Cerebellar nuclear complex (tissue), 1 donor: ENCODE results near the gene DUSP9.
"Not testable (repeated sequence)": the region's sequence is repeated elsewhere in the genome, so short reads cannot be mapped to it uniquely, and the experiment has no call there.

ENCODE experiments used
- DNase-seq, 2 experiments: peaks; one replicate each; lab custom pipeline; 2025; lab: John Stamatoyannopoulos, UW

The DUSP9 gene

DNA sequence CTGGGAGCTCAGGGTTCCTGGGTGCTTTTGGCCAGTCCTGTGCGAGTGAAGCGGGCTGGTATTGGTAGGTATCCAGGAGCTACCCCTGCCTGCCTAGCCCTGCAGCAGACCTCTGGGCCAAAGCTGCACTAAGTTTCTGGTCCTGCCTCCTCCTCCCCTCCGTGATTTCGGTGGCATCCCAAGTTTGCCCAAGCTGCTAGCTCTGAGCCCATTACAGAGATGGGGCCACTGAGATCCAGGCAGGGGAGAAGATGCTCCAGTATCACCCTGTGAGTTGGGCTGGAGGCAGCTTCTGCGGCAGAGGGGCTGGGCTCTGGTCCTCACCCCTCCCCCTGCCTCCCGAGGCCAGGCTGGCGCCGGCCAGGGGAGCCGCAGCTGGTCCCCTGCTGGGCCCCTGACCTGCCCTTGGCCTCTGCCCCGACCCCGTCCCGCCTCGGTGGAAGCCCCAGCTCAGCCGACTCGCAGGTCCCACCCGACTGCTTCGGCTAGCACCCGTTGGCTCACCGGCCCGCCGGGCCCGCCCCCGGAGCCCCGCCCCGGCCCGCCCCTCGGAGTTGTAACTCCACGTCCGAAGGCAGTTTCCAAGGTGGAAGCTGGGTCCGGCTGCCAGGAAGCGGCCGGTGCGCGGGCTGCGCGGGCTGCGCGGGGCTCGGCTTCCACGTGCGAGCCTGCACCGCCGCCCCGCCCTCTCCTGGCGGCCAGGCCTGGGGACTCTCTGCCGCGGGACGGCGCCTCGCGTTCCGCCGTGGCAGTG lies at the start of gene DUSP9:
Gene DUSP9 (plus strand): TSS at position 584 of the 754 bp plus-strand sequence. CDS start 751 bp downstream, outside the sequence.
- no peak for DNase-seq

- no peak for DNase-seq
Observed at GRCh38 chrX:153598541-153599191, 48.3 kb upstream of the DUSP9 start, which contains the start of gene CCNQ. Gene CCNQ (minus strand): TSS chrX:153599139. CDS start chrX:153599073, 66 bp downstream.

DNA sequence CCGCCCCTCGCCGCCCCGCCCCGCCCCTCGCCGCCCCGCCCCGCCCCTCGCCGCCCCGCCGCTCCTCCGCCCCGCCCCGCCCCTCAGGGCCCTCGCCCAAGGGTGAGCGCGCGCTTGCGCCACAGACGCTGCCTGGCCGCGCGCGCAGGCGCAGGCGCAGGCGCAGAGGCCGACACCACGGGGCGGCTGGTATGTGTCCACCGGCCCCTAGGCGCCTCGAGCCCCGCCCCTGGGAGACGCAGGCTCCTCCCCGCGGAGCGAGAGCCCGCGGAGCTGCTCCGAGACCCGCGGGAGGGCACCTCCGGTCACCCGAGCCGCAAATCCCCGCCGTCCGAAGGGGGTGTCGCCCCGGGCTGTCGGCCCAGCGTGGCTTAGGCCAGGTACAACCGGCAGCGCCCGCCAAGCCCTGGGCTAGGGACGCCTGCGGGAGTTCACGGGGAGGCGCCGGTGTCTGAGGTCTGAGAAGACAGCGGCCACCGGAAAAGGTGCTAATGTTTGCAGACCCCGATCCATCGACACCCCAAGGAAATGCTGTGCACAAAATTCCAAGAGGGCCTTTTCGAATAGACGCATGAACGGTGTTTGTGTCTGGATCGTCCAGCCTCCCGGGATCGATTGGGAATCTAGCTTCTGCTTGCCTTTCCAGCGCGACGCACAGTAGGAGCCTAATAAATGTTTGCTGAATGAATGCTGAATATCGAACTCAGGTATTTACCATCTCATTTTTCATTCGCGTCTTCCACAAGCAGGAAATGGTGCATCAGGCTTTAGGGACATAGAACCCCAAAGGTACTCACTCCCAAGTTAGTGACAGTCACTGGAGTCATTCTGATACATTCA lies 47.6 kb upstream of the DUSP9 start:
- DNase-seq, result peak in 1 of 2 experiments; percentile 21

DNA sequence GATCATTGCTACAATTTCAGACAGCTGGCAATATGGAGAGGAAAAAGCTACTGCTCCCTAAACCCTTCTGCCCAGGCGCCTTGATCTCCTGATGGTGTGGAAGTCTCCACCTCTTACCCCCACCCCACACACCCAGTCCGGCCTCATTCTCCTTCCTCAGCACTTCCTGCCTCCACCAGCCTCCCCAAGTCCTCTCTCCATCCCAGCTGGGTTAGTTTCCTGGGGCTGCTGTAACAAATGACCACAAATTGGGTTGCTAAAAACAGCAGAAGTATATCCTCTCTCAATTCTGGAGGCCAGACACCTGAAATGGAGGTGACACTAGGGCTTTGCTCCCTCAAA lies 47.0 kb upstream of the DUSP9 start:
- DNase-seq, result no peak

GRCh38 chrX:153600921-153601320 lies 46.1 kb upstream of the DUSP9 start:
- DNase-seq, result no peak

GRCh38 chrX:153601511-153602110 lies 45.4 kb upstream of the DUSP9 start:
- no peak for DNase-seq

GRCh38 chrX:153602601-153603000 lies 44.4 kb upstream of the DUSP9 start:
- DNase-seq, result no peak

DNA sequence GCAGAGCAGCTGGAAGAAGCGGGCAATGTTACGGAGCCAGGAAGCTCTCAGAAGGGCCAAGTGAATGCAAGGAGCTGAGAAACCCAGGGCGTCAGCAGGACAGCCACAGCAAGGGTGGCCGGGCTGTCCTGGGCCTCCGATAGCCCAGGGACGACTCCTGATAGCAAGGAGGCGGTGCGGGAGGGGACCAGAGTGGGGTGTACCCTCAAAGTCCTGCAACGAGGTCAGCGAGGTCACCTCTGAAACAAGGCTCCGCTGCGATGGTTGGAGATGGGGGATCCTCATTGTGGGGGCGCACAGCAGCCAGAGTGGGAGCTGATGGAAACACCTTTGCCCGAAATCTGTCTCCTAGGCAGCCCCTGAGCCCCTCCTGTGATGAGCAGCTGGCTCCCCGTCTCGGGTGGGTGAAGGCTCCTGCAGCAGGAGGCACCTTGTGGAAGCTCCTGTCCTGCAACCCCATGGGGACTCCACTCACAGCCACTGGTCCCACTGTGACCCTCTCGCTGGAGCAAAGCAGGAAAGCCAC lies 43.8 kb upstream of the DUSP9 start:
- DNase-seq, result no peak

GRCh38 chrX:153604666-153605380 lies 42.2 kb upstream of the DUSP9 start:
- not testable (repeated sequence) for DNase-seq

GRCh38 chrX:153606503-153606902 lies 40.5 kb upstream of the DUSP9 start:
- DNase-seq, result no peak

DNA sequence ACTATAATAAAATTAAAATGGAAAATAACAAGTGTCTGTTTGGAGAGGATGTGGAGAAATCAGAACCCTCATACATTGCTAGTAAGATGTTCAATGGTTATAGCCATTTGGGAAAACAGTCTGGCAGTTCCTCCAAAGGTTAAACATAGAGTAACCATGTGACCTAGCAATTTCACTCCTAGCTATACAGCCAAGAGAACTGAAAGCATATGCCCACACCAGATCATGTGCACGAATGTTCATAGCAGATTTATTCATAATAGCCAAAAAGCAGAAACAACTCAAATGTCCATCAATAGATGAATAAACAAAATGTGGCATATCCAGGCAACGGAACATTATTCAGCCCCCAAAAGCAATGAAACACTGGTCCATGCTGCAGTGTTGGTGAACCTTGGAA lies 38.6 kb upstream of the DUSP9 start:
- DNase-seq, result no peak

GRCh38 chrX:153608806-153609205 lies 38.2 kb upstream of the DUSP9 start:
- no peak for DNase-seq

- peak; percentile 2 to 47 for DNase-seq
Observed at GRCh38 chrX:153609917-153610835, 36.8 kb upstream of the DUSP9 start.

GRCh38 chrX:153610836-153611213 lies 36.2 kb upstream of the DUSP9 start:
- no peak for DNase-seq

GRCh38 chrX:153611298-153612095 lies 35.5 kb upstream of the DUSP9 start:
- no peak for DNase-seq

DNA sequence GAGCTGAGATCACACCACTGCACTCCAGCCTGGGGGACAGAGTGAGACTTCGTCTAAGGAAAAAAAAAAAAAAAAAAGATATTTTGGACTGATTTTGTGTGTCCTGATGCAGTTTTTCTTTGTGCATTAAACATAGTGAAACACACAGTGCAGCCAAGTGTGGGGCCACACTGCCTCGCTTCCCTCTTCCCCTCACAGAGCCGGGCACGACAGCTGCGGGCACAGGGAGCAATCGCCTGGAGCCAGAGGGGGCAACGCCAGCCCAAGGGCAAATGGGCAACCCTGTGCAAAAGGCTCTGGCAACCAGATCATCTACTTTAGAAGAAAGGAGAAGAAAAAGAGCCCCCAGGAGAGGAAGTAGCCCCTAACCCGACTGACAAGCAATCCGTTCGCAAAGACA lies 34.6 kb upstream of the DUSP9 start:
- DNase-seq, result no peak

- DNase-seq, result no peak
Observed at GRCh38 chrX:153614818-153615217, 32.2 kb upstream of the DUSP9 start.

DNA sequence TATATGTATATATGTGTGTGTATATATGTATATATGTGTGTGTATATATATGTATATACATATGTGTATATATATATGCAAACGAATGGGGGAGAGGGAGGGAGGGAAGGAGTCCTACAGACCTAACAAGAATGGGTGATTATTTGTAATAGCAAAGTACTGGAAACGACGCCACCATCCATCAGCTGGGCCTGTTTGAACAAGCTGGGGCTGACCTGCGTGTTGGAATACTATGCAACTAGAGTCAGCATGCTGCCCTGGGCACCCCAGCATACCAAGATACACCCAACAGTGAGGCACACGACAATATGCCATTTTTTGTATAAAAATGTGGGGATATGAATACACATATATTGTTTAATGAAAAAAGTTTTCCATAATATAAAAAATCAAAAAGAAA lies 26.4 kb upstream of the DUSP9 start:
- no peak for DNase-seq

DNA sequence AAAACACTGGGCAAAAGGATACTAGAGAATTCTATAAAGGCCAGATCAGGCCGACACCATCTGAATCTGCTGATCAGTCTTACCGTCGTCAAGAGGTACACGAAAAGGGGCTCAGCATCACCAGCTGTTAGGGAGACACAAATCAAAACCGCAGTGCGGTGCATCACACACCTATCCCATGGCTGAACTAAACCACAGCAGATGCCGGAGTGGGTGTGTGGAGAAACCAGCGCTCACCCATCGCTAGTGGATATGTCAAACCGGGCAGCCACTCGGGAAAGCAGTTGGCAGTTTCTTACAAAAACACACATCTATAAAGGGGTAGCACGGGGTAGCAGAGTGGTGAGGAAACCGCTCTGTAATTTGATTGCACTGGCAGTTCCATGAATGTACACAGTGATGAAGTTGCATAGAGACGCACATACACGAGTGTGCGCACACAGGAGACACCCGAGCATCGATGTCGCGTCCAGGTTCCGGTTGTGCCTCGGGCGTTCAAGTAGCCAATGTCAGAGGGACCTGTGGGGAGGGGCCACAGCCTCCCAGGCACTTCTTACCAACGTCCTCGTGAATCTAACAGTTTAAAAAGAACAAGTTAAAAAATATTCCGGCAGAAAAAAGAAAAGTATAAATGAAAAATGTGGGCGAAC lies 24.9 kb upstream of the DUSP9 start:
- DNase-seq, result no peak
